NCI-H2081 (cell line): ENCODE results near the gene ZNF821.
"Not testable (repeated sequence)": the region's sequence is repeated elsewhere in the genome, so short reads cannot be mapped to it uniquely, and the experiment has no call there.

Source experiments
- DNase-seq, 2 experiments: peaks; one replicate each; lab custom pipeline; 2025; lab: John Stamatoyannopoulos, UW

ZNF821 gene

GRCh38 chr16:71859762-71860521, 24.0 kb downstream of the ZNF821 start:
- DNase-seq: no peak

GRCh38 chr16:71855937-71856662, 27.9 kb downstream of the ZNF821 start:
- DNase-seq: no peak

GRCh38 chr16:71854369-71854948, 29.5 kb downstream of the ZNF821 start:
- DNase-seq: no peak

- no peak for DNase-seq
Observed at GRCh38 chr16:71853413-71853812, 30.6 kb downstream of the ZNF821 start.

- DNase-seq: no peak
Observed at GRCh38 chr16:71852561-71852960, 31.4 kb downstream of the ZNF821 start.

- DNase-seq: no peak
Observed at GRCh38 chr16:71852158-71852557, 31.8 kb downstream of the ZNF821 start.

GRCh38 chr16:71851746-71852145, 32.2 kb downstream of the ZNF821 start:
- DNase-seq: no peak

GRCh38 chr16:71848622-71849021, 35.4 kb downstream of the ZNF821 start:
- DNase-seq: no peak

GRCh38 chr16:71847096-71847495, 36.9 kb downstream of the ZNF821 start:
- no peak for DNase-seq

- DNase-seq: no peak
Observed at GRCh38 chr16:71846431-71846830, 37.6 kb downstream of the ZNF821 start.

GRCh38 chr16:71845639-71846430, 38.1 kb downstream of the ZNF821 start, which contains the start of gene ATXN1L:
TSS of gene ATXN1L (plus strand) at chr16:71845976. CDS start at chr16:71849741, 3,765 bp downstream.
- DNase-seq: peak; percentile 86 to 87

GRCh38 chr16:71843572-71843971, 40.4 kb downstream of the ZNF821 start:
- no peak for DNase-seq

GRCh38 chr16:71840052-71840451, 43.9 kb downstream of the ZNF821 start:
- no peak for DNase-seq

GRCh38 chr16:71837150-71837549, 46.8 kb downstream of the ZNF821 start:
- no peak for DNase-seq

- no peak for DNase-seq
Observed at GRCh38 chr16:71834291-71834690, 49.7 kb downstream of the ZNF821 start.

- not testable (repeated sequence) for DNase-seq
Observed at GRCh38 chr16:71832112-71832511, 51.9 kb downstream of the ZNF821 start.

- DNase-seq: not testable (repeated sequence)
Observed at GRCh38 chr16:71831698-71832097, 52.3 kb downstream of the ZNF821 start.

GRCh38 chr16:71830359-71830758, 53.6 kb downstream of the ZNF821 start:
- DNase-seq: no peak

- DNase-seq: no peak
Observed at GRCh38 chr16:71826533-71827017, 57.4 kb downstream of the ZNF821 start.

- DNase-seq: not testable (repeated sequence)
Observed at GRCh38 chr16:71817155-71817500, 66.9 kb downstream of the ZNF821 start.

GRCh38 chr16:71811261-71811803, 72.7 kb downstream of the ZNF821 start:
- DNase-seq: no peak

GRCh38 chr16:71810155-71810530, 73.8 kb downstream of the ZNF821 start:
- DNase-seq: not testable (repeated sequence)
